22Rv1 (cell line): Measurements from ENCODE around the gene SC5D.
A peak's percentile ranks its signal among the peaks of the same experiment; 100 is the strongest.

Experiments
- ZFX ChIP-seq: fragments of 450-650 bp; IDR thresholded peaks from 2 replicates; pipeline ENCODE4 v1.6.1; 2017; ENCODE audit warnings: antibody characterized with exemption, borderline replicate concordance
- TF ChIP-seq, protein P1 (sequence below): fragments of 450-650 bp; IDR thresholded peaks from 2 replicates; pipeline ENCODE4 v1.5.1; 2017; ENCODE audit warnings: mild to moderate bottlenecking

DNA sequence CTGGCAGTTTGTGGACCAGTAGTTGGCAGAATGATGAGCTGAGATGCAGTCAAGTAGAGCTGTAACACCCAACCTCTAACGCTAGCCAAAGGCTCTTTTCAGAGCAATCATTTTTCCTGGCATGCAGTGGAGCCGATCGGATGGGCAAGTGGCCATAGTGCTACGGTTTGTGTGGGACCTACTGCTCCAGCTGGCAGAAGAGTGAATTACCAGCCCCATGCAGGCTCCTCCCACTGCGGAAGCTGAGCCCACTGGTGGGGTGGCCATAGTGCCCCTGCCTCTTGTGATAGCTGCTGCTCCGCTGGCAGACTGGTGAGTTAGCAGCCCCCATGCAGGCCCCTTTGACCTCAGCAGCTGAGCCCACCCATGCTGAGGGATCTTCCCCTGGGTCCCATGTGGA lies 27.0 kb upstream of the SC5D start:
- TF ChIP-seq, protein P1, sequence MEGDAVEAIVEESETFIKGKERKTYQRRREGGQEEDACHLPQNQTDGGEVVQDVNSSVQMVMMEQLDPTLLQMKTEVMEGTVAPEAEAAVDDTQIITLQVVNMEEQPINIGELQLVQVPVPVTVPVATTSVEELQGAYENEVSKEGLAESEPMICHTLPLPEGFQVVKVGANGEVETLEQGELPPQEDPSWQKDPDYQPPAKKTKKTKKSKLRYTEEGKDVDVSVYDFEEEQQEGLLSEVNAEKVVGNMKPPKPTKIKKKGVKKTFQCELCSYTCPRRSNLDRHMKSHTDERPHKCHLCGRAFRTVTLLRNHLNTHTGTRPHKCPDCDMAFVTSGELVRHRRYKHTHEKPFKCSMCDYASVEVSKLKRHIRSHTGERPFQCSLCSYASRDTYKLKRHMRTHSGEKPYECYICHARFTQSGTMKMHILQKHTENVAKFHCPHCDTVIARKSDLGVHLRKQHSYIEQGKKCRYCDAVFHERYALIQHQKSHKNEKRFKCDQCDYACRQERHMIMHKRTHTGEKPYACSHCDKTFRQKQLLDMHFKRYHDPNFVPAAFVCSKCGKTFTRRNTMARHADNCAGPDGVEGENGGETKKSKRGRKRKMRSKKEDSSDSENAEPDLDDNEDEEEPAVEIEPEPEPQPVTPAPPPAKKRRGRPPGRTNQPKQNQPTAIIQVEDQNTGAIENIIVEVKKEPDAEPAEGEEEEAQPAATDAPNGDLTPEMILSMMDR: peak; percentile 46
- no peak for TF ChIP-seq ZFX
